ENCODE measurements around the gene CNKSR3.

Gene CNKSR3

GRCh38 chr6:154395878-154396277 lies 114.6 kb downstream of the CNKSR3 start:
- Histone ChIP-seq H3K9me3 (ENCODE audit: severe bottlenecking) (no peaks in the 10 kb centered on the region), H3K27me3 (ENCODE audit: insufficient read depth, low read depth, severe bottlenecking) (no peaks in the 10 kb centered on the region), H3K27ac (no peak overlapping the region), H3K4me3 (ENCODE audit: low read depth, low read length) (no peak overlapping the region), H3K36me3 (no peaks in the 10 kb centered on the region)
- DNase-seq, result no peak
- no peak for TF ChIP-seq CTCF (IDR thresholded peaks at IDR 0.05; ENCODE audit: low read depth, low read length)

- H3K27ac ChIP-seq, result no peak overlapping the region
- no peaks in the 10 kb centered on the region for H3K36me3 ChIP-seq
- no peak overlapping the region for H3K4me3 ChIP-seq (ENCODE audit: low read depth, low read length)
- H3K9me3 ChIP-seq (ENCODE audit: severe bottlenecking), result no peaks in the 10 kb centered on the region
- no peak for TF ChIP-seq CTCF (IDR thresholded peaks at IDR 0.05; ENCODE audit: low read depth, low read length)
- H3K27me3 ChIP-seq (ENCODE audit: insufficient read depth, low read depth, severe bottlenecking), result no peaks in the 10 kb centered on the region
- no peak for DNase-seq
Measured at GRCh38 chr6:154395316-154395715, 115.2 kb downstream of the CNKSR3 start.

- Histone ChIP-seq H3K27ac (no peak overlapping the region), H3K4me3 (ENCODE audit: low read depth, low read length) (no peak overlapping the region), H3K9me3 (ENCODE audit: severe bottlenecking) (no peaks in the 10 kb centered on the region), H3K27me3 (ENCODE audit: insufficient read depth, low read depth, severe bottlenecking) (no peaks in the 10 kb centered on the region), H3K36me3 (no peaks in the 10 kb centered on the region)
- no peak for TF ChIP-seq CTCF (IDR thresholded peaks at IDR 0.05; ENCODE audit: low read depth, low read length)
- DNase-seq, result no peak
Measured at GRCh38 chr6:154394571-154394970, 115.9 kb downstream of the CNKSR3 start.

GRCh38 chr6:154390034-154390433 lies 120.5 kb downstream of the CNKSR3 start:
- Histone ChIP-seq H3K36me3 (no peaks in the 10 kb centered on the region), H3K9me3 (ENCODE audit: severe bottlenecking) (no peaks in the 10 kb centered on the region), H3K27me3 (ENCODE audit: insufficient read depth, low read depth, severe bottlenecking) (no peaks in the 10 kb centered on the region), H3K27ac (no peak overlapping the region), H3K4me3 (ENCODE audit: low read depth, low read length) (no peak overlapping the region)
- no peak for TF ChIP-seq CTCF (IDR thresholded peaks at IDR 0.05; ENCODE audit: low read depth, low read length)
- DNase-seq, result no peak

GRCh38 chr6:154388803-154389202 lies 121.7 kb downstream of the CNKSR3 start:
- no peak for DNase-seq
- Histone ChIP-seq H3K9me3 (ENCODE audit: severe bottlenecking) (no peaks in the 10 kb centered on the region), H3K27me3 (ENCODE audit: insufficient read depth, low read depth, severe bottlenecking) (no peaks in the 10 kb centered on the region), H3K27ac (no peak overlapping the region), H3K36me3 (no peaks in the 10 kb centered on the region), H3K4me3 (ENCODE audit: low read depth, low read length) (no peak overlapping the region)
- no peak for TF ChIP-seq CTCF (IDR thresholded peaks at IDR 0.05; ENCODE audit: low read depth, low read length)

Data from WERI-Rb-1 (cell line).